MG63 (cell line): ENCODE results near the gene SLC40A1. TPM values are rescaled to one million over a fixed set of nuclear protein-coding genes. Genes with fewer than 3 reads are reported as not detected.

Source experiments
- DNase-seq: peaks from one replicate; pipeline ENCODE4 v3.0.0-alpha.2; 2020
- H3K27me3 ChIP-seq: fragments of 250-450 bp; sonication (Bioruptor Pico); 2 replicates; pipeline ENCODE4 v1.5.1; 2020; ENCODE audit warnings: mild to moderate bottlenecking, moderate library complexity
- H3K36me3 ChIP-seq: fragments of 250-450 bp; sonication (Bioruptor Pico); 2 replicates; pipeline ENCODE4 v1.5.1; 2020; ENCODE audit warnings: mild to moderate bottlenecking, moderate library complexity
- H3K4me3 ChIP-seq: fragments of 250-450 bp; sonication (Bioruptor Pico); 2 replicates; pipeline ENCODE4 v1.5.1; 2020; ENCODE audit warnings: mild to moderate bottlenecking, moderate library complexity
- H3K9me3 ChIP-seq: fragments of 250-450 bp; sonication (Bioruptor Pico); 2 replicates; pipeline ENCODE4 v1.5.1; 2020; ENCODE audit warnings: mild to moderate bottlenecking, moderate library complexity
- total RNA-seq: library from RNA; depleted of rRNA; stranded (reverse); fragments of >200 nt; shearing (Covaris generic); gene quantifications from 2 replicates; pipeline ENCODE4 v1.2.3, GENCODE V29; 2014; ENCODE audit warnings: low replicate concordance

SLC40A1 gene
- total RNA-seq, 1 experiment from 2014 or later: 0.13 TPM

DNA sequence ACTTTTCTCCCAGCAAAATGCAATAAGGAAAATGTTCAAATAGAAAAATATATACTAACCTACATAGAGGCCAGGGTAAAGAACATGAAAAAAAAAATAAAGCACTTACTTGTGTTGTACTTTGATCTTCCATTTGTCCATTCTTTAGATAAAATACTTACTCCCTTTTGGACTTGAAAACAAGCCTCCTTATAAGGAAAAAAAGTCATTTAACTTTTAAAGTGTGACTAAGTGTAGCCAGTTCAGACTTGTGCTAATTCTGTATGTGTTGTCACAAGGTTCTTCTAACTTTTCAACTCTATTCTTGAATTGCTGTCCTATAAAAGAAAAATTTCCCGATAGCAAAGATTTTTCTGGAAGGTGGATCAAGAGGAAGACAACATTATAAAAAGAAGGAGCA lies 23.2 kb downstream of the SLC40A1 start:
- Histone ChIP-seq H3K4me3 (no peak overlapping the region), H3K9me3 (no peaks in the 10 kb centered on the region), H3K36me3 (no peaks in the 10 kb centered on the region), H3K27me3 (no peaks in the 10 kb centered on the region)
- no peak for DNase-seq

DNA sequence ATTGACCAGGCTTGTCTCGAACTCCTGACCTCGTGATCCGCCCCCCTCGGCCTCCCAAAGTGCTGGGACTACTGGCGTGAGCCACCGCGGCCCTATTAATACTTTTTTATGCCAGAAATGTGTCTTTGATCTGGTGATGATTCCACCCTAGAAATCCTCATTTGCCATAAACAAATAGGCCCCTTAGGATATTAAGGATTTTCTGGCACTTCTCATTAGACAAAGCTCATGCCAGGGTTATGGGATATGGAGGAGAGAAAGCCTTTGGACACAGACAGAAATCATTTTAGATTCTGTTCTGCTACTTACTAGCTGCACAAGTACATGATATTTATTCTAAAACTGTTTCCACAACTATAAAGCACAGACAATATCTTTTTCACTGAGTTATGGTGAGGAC lies 24.1 kb downstream of the SLC40A1 start:
- Histone ChIP-seq H3K4me3 (no peak overlapping the region), H3K27me3 (no peaks in the 10 kb centered on the region), H3K9me3 (no peaks in the 10 kb centered on the region), H3K36me3 (no peaks in the 10 kb centered on the region)
- no peak for DNase-seq

DNA sequence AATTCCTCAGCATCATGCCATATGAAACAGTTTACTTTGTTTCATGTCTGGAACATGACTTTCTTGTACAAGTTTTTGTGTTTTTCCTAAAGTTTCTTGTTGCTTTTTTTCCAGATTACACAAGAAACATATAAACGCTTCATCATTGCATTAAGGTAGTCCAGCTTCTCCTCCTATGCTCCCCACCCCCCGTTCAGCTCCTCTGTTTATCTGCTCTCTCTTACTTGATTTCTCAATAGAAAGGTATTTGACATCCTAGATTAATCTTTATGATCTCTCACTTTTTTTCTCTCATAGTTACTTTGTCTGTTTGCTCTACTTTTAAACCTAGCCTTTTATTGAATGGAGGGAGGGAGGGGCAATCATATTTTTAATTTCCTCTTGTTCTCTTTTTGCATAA lies 25.4 kb downstream of the SLC40A1 start:
- Histone ChIP-seq H3K4me3 (no peak overlapping the region), H3K27me3 (no peaks in the 10 kb centered on the region), H3K36me3 (no peaks in the 10 kb centered on the region), H3K9me3 (no peaks in the 10 kb centered on the region)
- DNase-seq: no peak

DNA sequence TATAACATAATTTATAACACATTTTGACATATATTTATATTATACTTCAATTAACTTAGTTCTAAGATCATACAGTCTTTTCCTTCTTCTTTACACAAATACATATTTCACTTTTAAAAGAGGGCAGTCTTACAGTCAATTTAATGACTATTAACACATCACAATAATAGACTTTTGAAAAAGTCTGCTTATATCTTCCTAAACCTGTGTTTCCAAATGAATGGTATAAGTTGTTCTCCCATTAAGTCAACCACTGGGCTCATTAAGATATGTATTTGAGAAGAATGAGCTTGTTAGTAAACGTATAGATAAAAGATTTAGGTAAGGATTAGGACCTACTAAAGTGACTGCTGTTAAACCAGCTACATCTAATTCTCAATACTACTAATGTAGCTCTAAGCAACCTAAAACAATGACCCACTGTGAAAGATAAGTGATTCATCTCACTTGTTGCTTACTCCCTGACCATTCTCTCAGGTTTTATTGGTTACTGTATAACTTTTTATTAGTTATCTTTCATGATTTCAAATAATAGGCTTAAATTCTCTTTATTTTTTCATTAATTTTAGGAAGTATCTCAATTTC lies 27.0 kb downstream of the SLC40A1 start:
- Histone ChIP-seq H3K36me3 (no peaks in the 10 kb centered on the region), H3K4me3 (no peak overlapping the region), H3K27me3 (no peaks in the 10 kb centered on the region), H3K9me3 (no peaks in the 10 kb centered on the region)
- DNase-seq: no peak

- Histone ChIP-seq H3K27me3 (no peaks in the 10 kb centered on the region), H3K36me3 (no peaks in the 10 kb centered on the region), H3K9me3 (no peaks in the 10 kb centered on the region), H3K4me3 (no peak overlapping the region)
- DNase-seq: no peak
Measured at GRCh38 chr2:189552991-189553404, 27.6 kb downstream of the SLC40A1 start.

GRCh38 chr2:189552334-189552990 lies 28.1 kb downstream of the SLC40A1 start:
- Histone ChIP-seq H3K27me3 (no peaks in the 10 kb centered on the region), H3K36me3 (no peaks in the 10 kb centered on the region), H3K4me3 (no peak overlapping the region), H3K9me3 (no peaks in the 10 kb centered on the region)
- no peak for DNase-seq

DNA sequence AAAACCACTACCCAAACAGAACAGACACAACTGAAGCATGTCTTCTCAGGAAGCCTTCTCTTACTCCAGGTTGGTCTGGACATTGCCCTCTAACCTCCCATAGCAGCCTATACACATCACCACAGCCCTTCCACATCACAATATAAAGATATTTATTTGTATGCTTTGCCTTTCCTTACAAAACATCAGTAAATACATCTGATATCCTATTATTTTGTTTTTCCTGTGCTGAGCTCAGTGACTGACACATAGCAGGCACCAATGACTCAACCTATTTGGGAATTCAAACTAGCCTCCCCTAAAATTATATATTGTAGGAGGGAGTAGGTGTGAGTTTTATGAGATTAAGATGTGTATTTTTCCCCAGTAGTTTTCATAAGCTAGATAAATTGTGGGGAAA lies 28.8 kb downstream of the SLC40A1 start:
- no peaks in the 10 kb centered on the region for H3K27me3 ChIP-seq
- no peak for DNase-seq
- H3K36me3 ChIP-seq: no peaks in the 10 kb centered on the region
- H3K4me3 ChIP-seq: no peak overlapping the region
- H3K9me3 ChIP-seq: no peaks in the 10 kb centered on the region

DNA sequence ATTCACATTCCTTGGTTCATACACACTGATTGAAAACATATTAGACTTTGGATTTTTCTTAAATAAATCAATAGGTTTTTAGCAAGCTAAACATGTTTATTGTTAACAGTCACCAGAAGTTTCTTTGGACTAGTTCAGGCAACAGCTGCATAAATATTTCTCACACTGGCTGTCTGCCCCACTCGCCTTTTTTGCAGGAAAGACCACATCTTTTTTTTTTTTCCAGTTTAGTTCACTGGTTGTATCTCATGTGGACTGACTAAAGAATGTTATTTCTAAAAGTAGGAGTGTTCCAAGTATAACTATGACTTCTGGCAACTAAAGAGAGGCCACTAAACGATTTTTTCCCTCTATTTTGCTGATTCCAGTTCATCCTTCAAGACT lies 31.1 kb downstream of the SLC40A1 start:
- DNase-seq: peak; percentile 49

DNA sequence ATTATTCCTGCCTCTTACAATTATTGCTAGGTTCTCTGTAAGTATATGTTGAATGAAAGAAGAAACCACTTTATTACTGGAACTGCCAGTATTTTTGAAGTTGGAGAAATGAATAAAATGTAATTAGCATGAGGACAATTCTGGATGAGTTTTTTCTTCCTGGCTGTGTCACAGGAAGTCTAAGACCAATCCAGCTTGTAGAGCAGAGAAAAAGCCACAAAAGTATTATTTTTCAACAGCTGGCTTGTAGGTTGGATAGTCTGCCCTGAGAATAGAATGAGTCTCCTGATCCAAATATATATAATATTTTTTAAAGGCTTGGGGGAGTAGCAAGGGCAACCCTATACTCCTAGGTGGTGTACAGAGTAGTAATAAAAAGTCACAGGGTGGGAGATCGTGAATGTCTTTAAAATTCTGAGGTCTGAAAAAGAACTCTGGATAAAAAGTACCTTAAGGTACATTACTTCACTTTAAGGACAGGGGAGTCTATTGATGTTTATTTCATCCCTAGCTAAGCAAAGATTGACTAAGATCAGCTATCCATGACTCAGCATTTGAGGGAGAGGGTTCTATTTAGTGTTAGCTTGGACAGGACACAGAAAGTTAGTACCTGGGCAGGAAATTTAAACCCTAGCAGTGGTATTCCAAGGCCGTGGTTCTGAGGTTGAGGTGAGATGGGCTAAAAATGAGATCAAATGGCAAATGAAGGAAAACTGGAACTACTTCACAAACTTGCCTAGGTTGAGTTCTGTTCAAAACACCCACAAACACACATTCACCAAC lies 31.7 kb downstream of the SLC40A1 start:
- no peak overlapping the region for H3K4me3 ChIP-seq
- no peak for DNase-seq

More for the DNA sequence above, 31.1 kb downstream of the SLC40A1 start:
- H3K9me3 ChIP-seq: no peaks in the 10 kb centered on the region
- H3K36me3 ChIP-seq: no peaks in the 10 kb centered on the region
- H3K4me3 ChIP-seq: no peak overlapping the region
- H3K27me3 ChIP-seq: no peaks in the 10 kb centered on the region

DNA sequence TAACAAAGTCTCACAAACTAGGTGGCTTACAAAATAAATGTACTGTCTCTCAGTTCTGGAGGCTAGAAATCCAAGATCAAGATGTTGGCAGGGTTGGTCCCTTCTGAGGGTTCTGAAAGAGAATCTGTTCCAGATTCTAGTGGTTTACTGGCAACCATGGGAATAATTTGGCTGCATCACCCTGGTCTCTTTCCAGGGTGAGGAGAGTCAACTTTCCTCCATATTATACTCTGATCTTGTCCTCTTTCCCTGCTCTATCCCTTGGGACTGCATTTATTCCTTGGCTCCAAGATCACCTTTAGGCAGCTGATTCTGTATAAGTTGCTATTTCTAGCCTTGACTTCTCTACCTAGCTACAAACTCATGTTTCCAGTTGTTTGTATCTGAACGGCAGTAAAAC lies 35.2 kb downstream of the SLC40A1 start:
- H3K4me3 ChIP-seq: no peak overlapping the region
- no peaks in the 10 kb centered on the region for H3K36me3 ChIP-seq
- DNase-seq: peak; percentile 16
- no peaks in the 10 kb centered on the region for H3K27me3 ChIP-seq
- H3K9me3 ChIP-seq: no peaks in the 10 kb centered on the region

More for the DNA sequence above, 31.7 kb downstream of the SLC40A1 start:
- no peaks in the 10 kb centered on the region for H3K36me3 ChIP-seq
- H3K9me3 ChIP-seq: no peaks in the 10 kb centered on the region
- no peaks in the 10 kb centered on the region for H3K27me3 ChIP-seq

DNA sequence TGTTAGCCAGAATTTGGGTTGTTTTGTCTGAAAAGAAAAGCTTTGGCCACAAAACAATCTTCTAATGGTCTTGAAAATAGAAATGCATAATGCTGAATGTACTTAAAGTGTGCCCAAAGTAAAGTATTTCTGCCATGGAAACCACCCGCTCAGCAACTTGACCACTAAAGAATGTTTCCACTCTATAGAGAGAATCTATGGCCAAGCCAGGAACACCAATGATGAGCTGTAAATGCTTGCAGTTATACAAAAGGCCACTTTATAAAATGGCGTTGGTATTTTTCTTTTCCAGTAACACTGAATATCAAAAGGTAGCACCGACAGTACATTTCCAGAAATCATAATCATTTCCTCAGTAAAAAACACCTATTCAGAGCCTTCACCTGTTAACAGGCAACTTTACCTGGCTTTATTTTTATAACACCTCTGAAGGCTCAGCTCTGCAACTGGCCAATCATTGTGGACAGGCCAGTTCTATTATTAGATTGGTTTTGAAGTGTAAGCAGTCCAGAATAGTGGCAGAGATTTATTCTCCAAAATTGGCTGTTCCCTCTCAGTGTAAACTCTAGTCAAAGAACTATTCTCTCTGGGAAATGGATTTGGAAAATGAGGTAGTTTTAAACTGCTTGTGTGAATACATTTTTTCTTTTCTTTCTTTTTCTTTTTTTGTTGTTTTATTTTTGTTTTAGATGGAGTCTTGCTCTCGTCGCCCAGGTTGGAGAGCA lies 36.1 kb downstream of the SLC40A1 start:
- H3K4me3 ChIP-seq: no peak overlapping the region
- no peaks in the 10 kb centered on the region for H3K27me3 ChIP-seq
- no peaks in the 10 kb centered on the region for H3K36me3 ChIP-seq
- H3K9me3 ChIP-seq: no peaks in the 10 kb centered on the region
- DNase-seq: no peak

- no peaks in the 10 kb centered on the region for H3K27me3 ChIP-seq
- no peak overlapping the region for H3K4me3 ChIP-seq
- no peaks in the 10 kb centered on the region for H3K9me3 ChIP-seq
- no peaks in the 10 kb centered on the region for H3K36me3 ChIP-seq
- no peak for DNase-seq
Measured at GRCh38 chr2:189543367-189543766, 37.2 kb downstream of the SLC40A1 start.

GRCh38 chr2:189542145-189542882 lies 38.3 kb downstream of the SLC40A1 start:
- no peaks in the 10 kb centered on the region for H3K27me3 ChIP-seq
- no peaks in the 10 kb centered on the region for H3K36me3 ChIP-seq
- DNase-seq: no peak
- no peaks in the 10 kb centered on the region for H3K9me3 ChIP-seq
- H3K4me3 ChIP-seq: no peak overlapping the region

DNA sequence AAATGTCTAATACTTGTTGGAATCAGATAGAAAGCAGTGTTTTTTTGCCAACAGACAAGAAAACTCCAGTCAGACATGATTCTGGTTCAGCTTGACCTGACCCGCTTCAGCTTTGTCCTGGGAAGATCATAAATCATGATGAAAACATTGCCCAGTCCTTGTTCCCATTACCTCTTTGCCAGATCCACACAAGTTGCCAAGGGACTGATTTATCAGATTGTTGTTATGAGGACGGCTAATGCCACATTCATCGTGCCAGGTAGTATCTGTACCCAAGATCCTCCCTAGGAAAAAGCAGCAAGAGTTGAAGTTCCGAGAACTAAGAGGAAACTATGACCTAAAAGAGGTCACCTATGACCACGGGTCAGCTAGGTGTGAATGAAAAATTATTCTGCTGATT lies 39.0 kb downstream of the SLC40A1 start:
- H3K36me3 ChIP-seq: no peaks in the 10 kb centered on the region
- H3K4me3 ChIP-seq: no peak overlapping the region
- no peak for DNase-seq
- no peaks in the 10 kb centered on the region for H3K27me3 ChIP-seq
- no peaks in the 10 kb centered on the region for H3K9me3 ChIP-seq

GRCh38 chr2:189540551-189540950 lies 40.0 kb downstream of the SLC40A1 start:
- no peak overlapping the region for H3K4me3 ChIP-seq
- DNase-seq: no peak
- no peaks in the 10 kb centered on the region for H3K27me3 ChIP-seq
- no peaks in the 10 kb centered on the region for H3K9me3 ChIP-seq
- no peaks in the 10 kb centered on the region for H3K36me3 ChIP-seq

DNA sequence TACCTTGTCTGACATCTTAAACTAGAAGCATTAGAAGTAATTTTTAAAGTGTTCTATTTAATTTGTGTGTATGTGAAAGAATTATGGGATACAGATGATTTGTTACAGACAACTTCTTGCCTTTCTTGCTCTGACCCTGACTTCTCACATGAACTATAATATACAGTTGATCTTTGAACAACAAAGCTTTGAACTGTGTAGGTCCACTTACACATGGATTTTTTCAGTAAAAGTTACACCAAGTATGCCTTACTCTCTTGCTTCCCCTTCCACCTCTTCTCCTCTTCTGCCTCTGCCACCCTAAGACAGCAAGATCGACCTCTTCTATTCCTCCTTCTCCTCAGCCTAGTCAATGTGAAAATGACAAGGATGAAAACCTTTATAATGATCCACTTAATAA lies 42.2 kb downstream of the SLC40A1 start:
- Histone ChIP-seq H3K9me3 (no peaks in the 10 kb centered on the region), H3K27me3 (no peaks in the 10 kb centered on the region), H3K36me3 (no peaks in the 10 kb centered on the region), H3K4me3 (no peak overlapping the region)
- no peak for DNase-seq

DNA sequence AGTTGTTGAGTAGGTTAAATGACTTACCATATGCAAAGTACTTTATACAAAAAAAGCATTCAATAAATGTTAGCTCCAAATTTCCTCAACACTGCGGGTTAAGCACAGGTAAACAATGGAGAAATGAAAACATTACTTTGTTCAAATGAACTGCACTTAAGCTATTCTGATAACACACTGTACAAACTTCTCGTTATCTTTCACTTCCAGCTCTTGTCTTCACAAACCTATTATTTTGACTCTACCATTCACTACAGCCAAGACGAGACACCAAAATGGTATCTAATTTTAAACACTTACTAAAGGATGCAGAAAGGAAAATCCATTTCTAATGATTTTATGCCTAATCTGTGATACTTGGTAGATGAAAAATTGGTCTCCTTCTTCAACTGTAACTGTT lies 43.8 kb downstream of the SLC40A1 start:
- Histone ChIP-seq H3K27me3 (no peaks in the 10 kb centered on the region), H3K36me3 (no peaks in the 10 kb centered on the region), H3K9me3 (no peaks in the 10 kb centered on the region), H3K4me3 (no peak overlapping the region)
- no peak for DNase-seq
